ENCODE measurements around the gene FSIP1.

DNA sequence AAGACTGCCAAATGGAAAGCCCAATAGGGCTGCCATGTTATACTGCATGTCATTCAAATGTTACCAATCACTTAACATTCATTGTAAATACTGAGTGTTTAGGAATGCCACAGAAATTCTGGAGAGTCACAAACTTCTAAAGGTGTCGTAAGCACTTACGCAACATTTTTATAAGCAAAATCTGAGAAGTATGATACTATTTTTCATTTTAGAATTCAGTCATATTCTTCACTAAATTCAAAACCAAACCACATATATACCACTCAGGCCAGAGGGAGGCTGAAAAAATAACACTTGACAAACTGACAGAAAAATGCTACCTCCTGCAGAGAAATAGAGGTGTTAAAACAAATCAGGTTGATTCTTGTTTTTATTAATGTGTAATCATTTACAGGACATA lies 112.0 kb downstream of the FSIP1 start:
- TF ChIP-seq, protein P1, sequence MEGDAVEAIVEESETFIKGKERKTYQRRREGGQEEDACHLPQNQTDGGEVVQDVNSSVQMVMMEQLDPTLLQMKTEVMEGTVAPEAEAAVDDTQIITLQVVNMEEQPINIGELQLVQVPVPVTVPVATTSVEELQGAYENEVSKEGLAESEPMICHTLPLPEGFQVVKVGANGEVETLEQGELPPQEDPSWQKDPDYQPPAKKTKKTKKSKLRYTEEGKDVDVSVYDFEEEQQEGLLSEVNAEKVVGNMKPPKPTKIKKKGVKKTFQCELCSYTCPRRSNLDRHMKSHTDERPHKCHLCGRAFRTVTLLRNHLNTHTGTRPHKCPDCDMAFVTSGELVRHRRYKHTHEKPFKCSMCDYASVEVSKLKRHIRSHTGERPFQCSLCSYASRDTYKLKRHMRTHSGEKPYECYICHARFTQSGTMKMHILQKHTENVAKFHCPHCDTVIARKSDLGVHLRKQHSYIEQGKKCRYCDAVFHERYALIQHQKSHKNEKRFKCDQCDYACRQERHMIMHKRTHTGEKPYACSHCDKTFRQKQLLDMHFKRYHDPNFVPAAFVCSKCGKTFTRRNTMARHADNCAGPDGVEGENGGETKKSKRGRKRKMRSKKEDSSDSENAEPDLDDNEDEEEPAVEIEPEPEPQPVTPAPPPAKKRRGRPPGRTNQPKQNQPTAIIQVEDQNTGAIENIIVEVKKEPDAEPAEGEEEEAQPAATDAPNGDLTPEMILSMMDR (IDR thresholded peaks at IDR 0.05): no peak
- no peak for TF ChIP-seq POLR2A (IDR thresholded peaks at IDR 0.05)
